ENCODE measurements around the gene SLIT1.

DNA sequence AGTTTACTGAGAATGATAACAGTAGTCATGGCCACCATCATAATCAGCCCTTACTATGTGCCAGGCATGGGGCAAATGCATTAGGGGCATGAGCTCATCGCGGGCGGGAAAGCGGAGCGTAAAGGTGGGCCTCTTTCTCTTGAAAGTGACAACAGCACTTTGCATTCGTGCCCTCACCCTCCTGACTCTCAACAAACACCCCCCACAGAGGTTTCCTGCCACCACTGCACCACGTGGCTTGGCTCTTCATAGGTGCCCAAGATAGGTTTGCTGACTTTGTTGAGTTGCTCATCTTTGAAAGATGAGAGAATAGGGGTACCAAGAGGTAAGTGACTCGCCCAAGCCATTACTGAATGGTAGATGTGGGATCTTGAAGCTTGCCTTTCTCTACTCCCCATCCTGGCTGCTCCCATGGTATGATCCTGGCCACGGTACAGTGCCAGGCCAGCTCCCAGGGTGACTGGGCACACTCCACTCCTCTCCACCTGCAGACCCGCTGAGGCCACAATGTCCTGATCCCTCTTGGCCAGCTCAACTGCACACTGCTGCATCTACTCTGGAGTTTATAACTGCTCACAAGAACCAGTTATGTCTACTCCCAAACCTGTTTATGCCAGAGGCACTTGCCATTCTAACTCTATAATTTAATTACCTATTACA is 26.0 kb downstream of the SLIT1 start:
- TF ChIP-seq, protein P1, sequence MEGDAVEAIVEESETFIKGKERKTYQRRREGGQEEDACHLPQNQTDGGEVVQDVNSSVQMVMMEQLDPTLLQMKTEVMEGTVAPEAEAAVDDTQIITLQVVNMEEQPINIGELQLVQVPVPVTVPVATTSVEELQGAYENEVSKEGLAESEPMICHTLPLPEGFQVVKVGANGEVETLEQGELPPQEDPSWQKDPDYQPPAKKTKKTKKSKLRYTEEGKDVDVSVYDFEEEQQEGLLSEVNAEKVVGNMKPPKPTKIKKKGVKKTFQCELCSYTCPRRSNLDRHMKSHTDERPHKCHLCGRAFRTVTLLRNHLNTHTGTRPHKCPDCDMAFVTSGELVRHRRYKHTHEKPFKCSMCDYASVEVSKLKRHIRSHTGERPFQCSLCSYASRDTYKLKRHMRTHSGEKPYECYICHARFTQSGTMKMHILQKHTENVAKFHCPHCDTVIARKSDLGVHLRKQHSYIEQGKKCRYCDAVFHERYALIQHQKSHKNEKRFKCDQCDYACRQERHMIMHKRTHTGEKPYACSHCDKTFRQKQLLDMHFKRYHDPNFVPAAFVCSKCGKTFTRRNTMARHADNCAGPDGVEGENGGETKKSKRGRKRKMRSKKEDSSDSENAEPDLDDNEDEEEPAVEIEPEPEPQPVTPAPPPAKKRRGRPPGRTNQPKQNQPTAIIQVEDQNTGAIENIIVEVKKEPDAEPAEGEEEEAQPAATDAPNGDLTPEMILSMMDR (IDR thresholded peaks at IDR 0.05; ENCODE audit: insufficient read depth, low read depth, low read length): no peak
- no peak for TF ChIP-seq EZH2 (IDR thresholded peaks at IDR 0.05; ENCODE audit: insufficient read depth, low read length)
